ENCODE results near the gene MYH10.
A peak's percentile ranks its signal among the peaks of the same experiment; 100 is the strongest.

MYH10 gene

GRCh38 chr17:8436169-8436843 is 194.2 kb downstream of the MYH10 start:
- peak; percentile 82 for DNase-seq

DNA sequence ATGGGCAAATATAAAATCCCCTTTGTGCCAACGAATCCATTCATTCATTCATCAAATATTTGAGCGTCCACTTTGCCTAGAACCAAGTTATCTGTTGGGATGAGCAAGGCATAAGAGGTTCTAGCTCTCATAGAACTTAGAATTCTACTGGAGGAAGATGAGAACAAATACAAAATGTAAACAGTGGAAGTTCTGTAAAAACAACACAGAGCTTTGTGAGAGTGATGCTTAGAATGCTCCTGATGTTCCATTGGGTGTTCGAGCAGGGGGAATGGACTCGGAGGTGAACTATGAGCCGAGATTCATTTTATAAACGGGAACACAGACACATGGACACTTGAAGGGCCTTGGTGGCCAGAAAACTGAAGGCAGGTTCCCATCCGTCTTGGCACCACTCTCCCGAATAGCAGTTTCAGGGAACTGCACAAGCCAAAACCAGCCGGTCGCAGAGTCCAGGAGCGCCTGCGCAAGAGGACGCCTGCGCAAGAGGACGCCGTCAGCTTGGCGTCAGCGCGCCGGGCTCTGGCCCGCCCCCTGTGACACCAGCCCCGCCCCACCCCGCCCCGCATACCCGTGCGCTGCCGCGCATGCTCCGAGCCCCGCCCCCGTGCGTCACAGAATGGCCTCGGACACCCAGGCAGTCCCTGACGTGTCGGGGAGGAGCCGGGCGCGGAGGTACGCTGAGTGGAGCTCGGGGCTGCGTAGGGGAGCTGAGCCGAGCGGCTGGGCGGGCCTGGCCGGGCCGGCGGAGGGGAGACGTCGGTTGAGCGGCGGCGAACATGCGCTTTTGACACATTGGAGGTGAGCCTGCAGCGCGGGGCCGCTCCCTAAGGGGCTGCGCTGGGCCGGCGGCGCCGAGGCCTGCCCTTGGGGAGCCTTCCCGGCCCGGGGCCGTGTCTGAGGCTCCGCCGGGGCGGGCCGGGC is 195.0 kb downstream of the MYH10 start, which contains the start of gene NDEL1:
Gene NDEL1, plus strand, starts transcription at position 640 of the 924 bp plus-strand sequence. CDS start 8,388 bp downstream, outside the sequence.
- peak; percentile 97 for DNase-seq

- DNase-seq, result no peak
Measured at GRCh38 chr17:8430966-8431365, 199.6 kb downstream of the MYH10 start.

DNA sequence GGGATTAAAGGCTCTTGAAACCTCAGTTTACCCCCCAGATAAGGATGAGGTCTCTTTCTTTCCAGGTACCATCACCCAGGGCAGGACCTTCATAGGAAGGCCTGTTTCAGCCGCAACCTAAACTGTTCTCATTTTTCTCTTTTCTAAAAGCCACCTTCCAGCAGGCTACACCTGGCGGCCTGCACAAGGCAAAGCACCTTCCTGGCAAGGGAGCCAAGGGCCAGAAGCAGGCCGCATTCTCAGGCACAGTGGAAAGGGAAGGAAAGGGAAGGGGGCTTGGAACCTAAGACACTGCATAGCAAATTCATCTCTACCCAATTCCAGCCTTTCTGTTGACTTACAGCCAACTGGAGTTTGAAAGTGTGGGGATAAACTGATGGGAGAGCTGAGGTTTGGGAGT is 203.7 kb downstream of the MYH10 start:
- no peak for DNase-seq

DNA sequence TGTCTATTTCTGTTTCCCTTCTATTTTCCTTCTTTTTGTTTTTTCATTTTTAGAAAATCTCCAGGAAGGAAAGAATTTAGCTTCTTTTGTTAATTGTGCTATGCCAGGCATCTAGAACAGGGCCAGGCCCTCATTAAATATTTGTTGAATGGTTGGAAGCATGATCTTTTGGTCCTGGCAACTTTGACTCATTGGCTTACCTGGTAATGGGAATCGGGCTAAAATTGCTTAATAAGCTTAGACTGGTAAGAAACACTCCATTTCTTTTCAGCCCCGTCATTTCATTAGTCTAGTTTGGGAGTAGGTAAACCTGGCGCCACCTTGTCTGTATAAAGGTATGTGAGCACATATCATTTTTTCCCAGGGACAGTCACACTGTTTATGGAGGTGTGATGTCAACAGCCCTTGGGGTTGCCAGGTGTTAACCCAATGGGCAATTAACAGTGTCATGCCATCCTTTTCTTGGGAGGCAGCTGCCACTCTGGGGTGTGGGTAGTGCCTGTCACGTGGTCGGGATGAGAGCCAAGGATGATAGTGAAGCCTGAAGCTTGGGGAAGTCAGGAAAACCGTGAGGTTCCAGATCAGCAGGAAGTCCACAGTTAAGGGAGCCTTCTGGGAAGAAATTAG is 204.3 kb downstream of the MYH10 start:
- no peak for DNase-seq

Data from hematopoietic multipotent progenitor cell treated with erythropoietin and hydrocortisone succinate and interleukin-3 and kit ligand, for 6 days (in vitro differentiated cells).